Ascending aorta (tissue), 2 donors: ENCODE data around the gene CD68. TPM values are rescaled to one million over a fixed set of nuclear protein-coding genes. Genes with fewer than 3 reads are reported as not detected.

Source experiments
- DNase-seq, 2 donors: peaks; one replicate each; pipeline ENCODE4 v3.0.0-alpha.2; 2019; ENCODE audit warnings: low spot score in 2 of 2
- H3K27ac ChIP-seq, 2 donors: fragments of 200-600 bp; sonication (generic); one replicate each; pipeline ENCODE4 v1.5.1; 2016 to 2017; ENCODE audit warnings: mild to moderate bottlenecking in 1 of 2
- H3K27me3 ChIP-seq: fragments of 200-600 bp; sonication (generic); one replicate; pipeline ENCODE4 v1.5.1; 2017
- H3K36me3 ChIP-seq, 2 donors: fragments of 200-600 bp; sonication (generic); one replicate each; pipeline ENCODE4 v1.5.1; 2016
- H3K4me1 ChIP-seq, 2 donors: fragments of 200-600 bp; sonication (generic); one replicate each; pipeline ENCODE4 v1.5.1; 2016 to 2017; ENCODE audit warnings: mild to moderate bottlenecking in 1 of 2
- H3K4me3 ChIP-seq, 2 donors: fragments of 200-600 bp; sonication (generic); one replicate each; pipeline ENCODE4 v1.5.1; 2016 to 2017; ENCODE audit warnings: mild to moderate bottlenecking in 1 of 2
- H3K9me3 ChIP-seq, 2 donors: fragments of 200-600 bp; sonication (generic); one replicate each; pipeline ENCODE4 v1.5.1; 2016
- CTCF ChIP-seq, 3 experiments: fragments of 200-600 bp in 2 of 3; fragments of 450-650 bp in 1 of 3; sonication (generic) in 2 of 3; IDR thresholded peaks; one replicate each; pipeline ENCODE4 v1.5.1; 2016 to 2019; ENCODE audit warnings: antibody characterized with exemption in 3 of 3, mild to moderate bottlenecking in 1 of 3, moderate library complexity in 1 of 3
- intact Hi-C: fragments of 100-400 bp; cut with DNase I; formaldehyde crosslinking; loops from one replicate; pipeline ENCODE4 v1.15.1; 2023
- total RNA-seq: library from RNA; depleted of rRNA; stranded (reverse); fragments of >200 nt; gene quantifications from one replicate; pipeline ENCODE4 v1.1.0, GENCODE V29; 2016

The CD68 gene
- total RNA-seq, 1 donor from 2014 or later = 151 TPM

GRCh38 chr17:7561028-7561575 lies 18.3 kb upstream of the CD68 start:
- Histone ChIP-seq H3K27ac (peak overlapping the region; percentile 90 to 97), H3K4me1 (peaks cover 39 to 56% of the 10 kb centered on the region in 2 donors), H3K36me3 (peaks cover 30% of the 10 kb centered on the region in 2 donors), H3K9me3 (no peaks in the 10 kb centered on the region), H3K4me3 (peak overlapping the region; percentile 67 to 92), H3K27me3 (no peaks in the 10 kb centered on the region)
- DNase-seq = peak; percentile 57 to 94
- peak; percentile 84 to 96 (median 84) for TF ChIP-seq CTCF (IDR thresholded peaks at IDR 0.05)
- intact Hi-C loops = loop anchor here (1.0 to 2.0 kb wide), 7 partner anchors 11 to 209 kb away; partner anchors contain the start of genes KCTD11, POLR2A, TMEM256 and TNFSF12

GRCh38 chr17:7561589-7562207 lies 17.7 kb upstream of the CD68 start, which contains the start of gene SENP3:
TSS of gene SENP3 (plus strand) at chr17:7561919. CDS start at chr17:7563077, 1,158 bp downstream.
- Histone ChIP-seq H3K36me3 (peaks cover 34 to 36% of the 10 kb centered on the region in 2 donors), H3K4me1 (peaks cover 39 to 56% of the 10 kb centered on the region in 2 donors)
- peak; percentile 54 to 94 for DNase-seq

GRCh38 chr17:7562208-7562605 lies 17.2 kb upstream of the CD68 start:
- Histone ChIP-seq H3K27me3 (no peaks in the 10 kb centered on the region), H3K9me3 (no peaks in the 10 kb centered on the region), H3K4me3 (peak overlapping the region; percentile 67 to 92), H3K36me3 (peaks cover 39 to 41% of the 10 kb centered on the region in 2 donors), H3K4me1 (peaks cover 39 to 56% of the 10 kb centered on the region in 2 donors), H3K27ac (peak overlapping the region; percentile 90 to 97)
- no peak for TF ChIP-seq CTCF (IDR thresholded peaks at IDR 0.05)
- DNase-seq = no peak
- intact Hi-C loops = no loop called here

More at GRCh38 chr17:7561589-7562207, 17.7 kb upstream of the CD68 start, which contains the start of gene SENP3:
- H3K27me3 ChIP-seq = no peaks in the 10 kb centered on the region
- H3K4me3 ChIP-seq = peak within 1 kb of the TSS; percentile 67 to 92
- intact Hi-C loops = loop anchor here (1.0 to 2.0 kb wide), 7 partner anchors 11 to 209 kb away; partner anchors contain the start of genes KCTD11, POLR2A, TMEM256 and TNFSF12
- TF ChIP-seq CTCF (IDR thresholded peaks at IDR 0.05) = no peak
- no peaks in the 10 kb centered on the region for H3K9me3 ChIP-seq
- H3K27ac ChIP-seq = peak within 1 kb of the TSS; percentile 90 to 97

- no peaks in the 10 kb centered on the region for H3K27me3 ChIP-seq
- H3K27ac ChIP-seq = no peak overlapping the region
- H3K36me3 ChIP-seq = peaks cover 44 to 46% of the 10 kb centered on the region in 2 donors
- peaks cover 39 to 49% of the 10 kb centered on the region in 2 donors for H3K4me1 ChIP-seq
- no peak for DNase-seq
- intact Hi-C loops = no loop called here
- TF ChIP-seq CTCF (IDR thresholded peaks at IDR 0.05) = no peak
- H3K4me3 ChIP-seq = peak overlapping the region in 1 of 2 donors; percentile 92
- no peaks in the 10 kb centered on the region for H3K9me3 ChIP-seq
Observed at GRCh38 chr17:7563115-7563869, 16.1 kb upstream of the CD68 start.

GRCh38 chr17:7569571-7569970 lies 9.9 kb upstream of the CD68 start:
- H3K9me3 ChIP-seq = no peaks in the 10 kb centered on the region
- H3K36me3 ChIP-seq = peaks cover 54 to 55% of the 10 kb centered on the region in 2 donors
- no peak for TF ChIP-seq CTCF (IDR thresholded peaks at IDR 0.05)
- intact Hi-C loops = no loop called here
- no peak overlapping the region for H3K27ac ChIP-seq
- peaks cover 0 to 12% of the 10 kb centered on the region in 2 donors for H3K4me1 ChIP-seq
- H3K27me3 ChIP-seq = no peaks in the 10 kb centered on the region
- H3K4me3 ChIP-seq = no peak overlapping the region
- DNase-seq = no peak
